ENCODE data around the gene ALOX15B.

ALOX15B gene

DNA sequence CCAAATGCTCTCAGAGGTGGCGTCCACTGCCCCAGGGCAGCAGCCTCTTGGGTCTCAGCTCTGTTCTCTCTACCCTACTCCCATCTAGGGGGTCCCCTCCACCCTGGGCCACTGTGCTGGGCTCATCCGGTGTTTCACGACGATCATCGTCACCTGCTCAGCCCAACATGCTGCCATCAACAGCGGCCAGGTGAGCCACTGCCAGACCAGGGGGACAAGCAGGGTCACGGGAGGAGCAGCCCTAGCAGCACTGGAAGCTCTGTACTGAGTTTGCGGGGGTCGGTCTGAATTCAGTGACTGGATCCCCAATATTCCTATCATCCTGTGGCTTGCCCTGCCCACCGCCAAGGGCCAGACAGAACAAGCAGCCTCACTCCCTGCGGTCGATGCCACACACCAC, 32.6 kb downstream of the ALOX15B start:
- TF ChIP-seq, protein P1, sequence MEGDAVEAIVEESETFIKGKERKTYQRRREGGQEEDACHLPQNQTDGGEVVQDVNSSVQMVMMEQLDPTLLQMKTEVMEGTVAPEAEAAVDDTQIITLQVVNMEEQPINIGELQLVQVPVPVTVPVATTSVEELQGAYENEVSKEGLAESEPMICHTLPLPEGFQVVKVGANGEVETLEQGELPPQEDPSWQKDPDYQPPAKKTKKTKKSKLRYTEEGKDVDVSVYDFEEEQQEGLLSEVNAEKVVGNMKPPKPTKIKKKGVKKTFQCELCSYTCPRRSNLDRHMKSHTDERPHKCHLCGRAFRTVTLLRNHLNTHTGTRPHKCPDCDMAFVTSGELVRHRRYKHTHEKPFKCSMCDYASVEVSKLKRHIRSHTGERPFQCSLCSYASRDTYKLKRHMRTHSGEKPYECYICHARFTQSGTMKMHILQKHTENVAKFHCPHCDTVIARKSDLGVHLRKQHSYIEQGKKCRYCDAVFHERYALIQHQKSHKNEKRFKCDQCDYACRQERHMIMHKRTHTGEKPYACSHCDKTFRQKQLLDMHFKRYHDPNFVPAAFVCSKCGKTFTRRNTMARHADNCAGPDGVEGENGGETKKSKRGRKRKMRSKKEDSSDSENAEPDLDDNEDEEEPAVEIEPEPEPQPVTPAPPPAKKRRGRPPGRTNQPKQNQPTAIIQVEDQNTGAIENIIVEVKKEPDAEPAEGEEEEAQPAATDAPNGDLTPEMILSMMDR (IDR thresholded peaks at IDR 0.05; ENCODE audit: insufficient read depth, low read length, poor library complexity, severe bottlenecking) = no peak
- Histone ChIP-seq H3K4me3 (replicated peaks; ENCODE audit: low read depth, low read length) (no peak overlapping the region), H3K36me3 (ENCODE audit: control insufficient read depth, insufficient read depth, low read length) (no peaks in the 10 kb centered on the region), H3K27me3 (replicated peaks; ENCODE audit: control insufficient read depth, insufficient read depth, low read length) (no peaks in the 10 kb centered on the region; the same call in none of the 2 replicates)
- DNase-seq (ENCODE audit: extremely low read depth, insufficient read length) = no peak

DNA sequence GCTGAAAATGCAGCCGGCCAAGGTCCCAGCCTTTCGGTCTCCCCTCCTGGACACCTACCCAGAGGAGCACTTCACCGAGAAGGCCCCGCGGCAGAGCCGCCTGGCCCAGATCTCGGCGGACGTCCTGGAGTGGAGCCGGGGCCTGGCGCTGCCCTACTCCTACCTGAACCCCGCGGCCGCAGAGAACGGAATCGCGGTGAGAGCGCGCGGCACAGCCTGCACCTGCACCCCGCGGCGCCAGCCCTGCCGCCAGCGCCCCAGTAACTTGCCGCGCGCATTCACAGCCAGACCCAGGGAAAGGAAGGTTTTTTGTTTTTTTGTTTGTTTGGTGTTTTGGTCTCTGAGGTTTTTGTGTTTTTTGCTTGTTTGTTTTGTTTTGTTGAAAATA, 33.5 kb downstream of the ALOX15B start:
- H3K36me3 ChIP-seq (ENCODE audit: control insufficient read depth, insufficient read depth, low read length) = no peaks in the 10 kb centered on the region
- TF ChIP-seq, protein P1 (IDR thresholded peaks at IDR 0.05; ENCODE audit: insufficient read depth, low read length, poor library complexity, severe bottlenecking) = no peak
- H3K4me3 ChIP-seq (replicated peaks; ENCODE audit: low read depth, low read length) = no peak overlapping the region
- H3K27me3 ChIP-seq (replicated peaks; ENCODE audit: control insufficient read depth, insufficient read depth, low read length) = no peaks in the 10 kb centered on the region; the same call in none of the 2 replicates
- no peak for DNase-seq (ENCODE audit: extremely low read depth, insufficient read length)

DNA sequence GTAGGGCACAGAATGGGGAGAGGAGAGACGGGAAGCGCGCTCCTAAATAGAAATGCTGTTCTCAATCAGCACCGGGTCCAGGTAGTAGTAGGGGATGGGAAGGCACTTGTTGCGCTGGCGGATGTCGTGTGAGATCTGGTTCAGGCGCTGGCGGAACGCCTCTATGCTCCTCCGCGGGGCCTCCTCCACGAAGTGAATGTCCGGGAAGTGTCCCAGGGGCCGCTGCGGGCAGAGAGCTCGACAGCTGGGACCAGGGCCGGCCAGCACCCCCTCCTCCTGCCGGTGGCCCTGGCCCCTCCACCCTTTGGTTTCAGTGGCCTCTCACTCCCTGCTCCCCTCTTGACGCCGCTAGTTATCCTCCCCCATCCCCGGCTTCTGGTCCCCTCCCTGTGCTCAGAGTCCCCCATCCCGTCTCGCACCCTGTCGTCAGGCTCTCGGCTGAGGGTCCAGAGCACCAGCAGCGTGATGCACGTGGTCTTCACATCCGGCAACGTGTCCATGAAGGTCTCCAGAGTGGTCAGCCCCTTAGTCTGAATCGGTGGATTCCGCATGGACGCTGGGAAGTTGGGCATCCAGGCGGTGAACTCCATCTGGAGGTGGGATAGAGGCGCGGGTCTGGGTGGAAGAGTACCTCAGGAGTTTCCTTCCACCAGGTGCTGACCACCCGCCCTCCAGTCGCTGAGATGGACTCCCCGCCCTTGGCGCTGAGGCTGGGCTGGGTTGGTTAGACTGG, 34.0 kb downstream of the ALOX15B start:
- peaks cover 4% of the 10 kb centered on the region for H3K27me3 ChIP-seq (replicated peaks; ENCODE audit: control insufficient read depth, insufficient read depth, low read length)
- TF ChIP-seq, protein P1 (IDR thresholded peaks at IDR 0.05; ENCODE audit: insufficient read depth, low read length, poor library complexity, severe bottlenecking) = no peak
- no peak overlapping the region for H3K4me3 ChIP-seq (replicated peaks; ENCODE audit: low read depth, low read length)
- DNase-seq (ENCODE audit: extremely low read depth, insufficient read length) = no peak
- no peaks in the 10 kb centered on the region for H3K36me3 ChIP-seq (ENCODE audit: control insufficient read depth, insufficient read depth, low read length)

DNA sequence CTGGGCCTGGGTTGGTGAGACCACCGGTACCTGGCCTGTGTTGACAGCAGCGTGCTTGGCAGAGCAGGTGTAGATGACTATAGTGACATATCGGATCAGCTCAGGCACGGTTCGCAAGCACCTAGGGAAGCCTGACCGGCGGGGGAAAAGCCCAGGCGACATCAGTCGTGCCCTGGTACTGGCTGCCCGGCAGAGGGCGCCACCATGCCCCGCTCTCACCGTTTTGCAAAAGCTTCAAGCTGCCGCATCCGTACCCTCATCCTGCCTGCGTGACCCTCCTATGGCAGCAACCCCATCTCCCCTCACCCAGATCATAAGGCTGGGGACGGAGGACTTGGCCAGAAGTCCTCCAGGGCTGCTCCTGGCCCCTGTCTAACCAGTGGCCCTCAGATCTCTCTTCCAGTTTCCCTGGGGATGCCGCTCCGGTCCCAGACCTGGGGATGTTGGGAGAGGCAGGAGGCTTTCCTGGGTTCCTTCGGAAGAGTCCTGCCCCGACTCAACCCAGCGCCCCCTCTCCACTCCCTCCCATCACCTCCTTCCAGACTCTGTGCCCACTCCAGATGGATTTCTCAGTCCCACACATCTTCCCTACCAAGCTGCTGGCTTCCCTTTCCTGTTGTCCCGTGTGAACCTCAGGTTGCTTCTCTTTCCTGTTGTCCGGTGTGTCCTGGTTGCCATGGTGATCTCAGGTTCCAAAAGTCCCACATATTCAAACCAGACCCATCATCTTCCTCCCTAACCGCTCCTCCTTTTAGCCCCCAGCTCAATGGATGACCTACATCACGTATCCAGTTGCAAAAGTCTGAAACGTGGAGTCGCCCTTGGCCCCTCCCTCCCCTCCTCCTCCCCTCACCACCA, 35.0 kb downstream of the ALOX15B start:
- DNase-seq (ENCODE audit: extremely low read depth, insufficient read length) = peak; percentile 72
- peaks cover 4% of the 10 kb centered on the region for H3K27me3 ChIP-seq (replicated peaks; ENCODE audit: control insufficient read depth, insufficient read depth, low read length)
- no peak overlapping the region for H3K4me3 ChIP-seq (replicated peaks; ENCODE audit: low read depth, low read length)
- H3K36me3 ChIP-seq (ENCODE audit: control insufficient read depth, insufficient read depth, low read length) = no peaks in the 10 kb centered on the region
- TF ChIP-seq, protein P1 (IDR thresholded peaks at IDR 0.05; ENCODE audit: insufficient read depth, low read length, poor library complexity, severe bottlenecking) = peak; percentile 99

DNA sequence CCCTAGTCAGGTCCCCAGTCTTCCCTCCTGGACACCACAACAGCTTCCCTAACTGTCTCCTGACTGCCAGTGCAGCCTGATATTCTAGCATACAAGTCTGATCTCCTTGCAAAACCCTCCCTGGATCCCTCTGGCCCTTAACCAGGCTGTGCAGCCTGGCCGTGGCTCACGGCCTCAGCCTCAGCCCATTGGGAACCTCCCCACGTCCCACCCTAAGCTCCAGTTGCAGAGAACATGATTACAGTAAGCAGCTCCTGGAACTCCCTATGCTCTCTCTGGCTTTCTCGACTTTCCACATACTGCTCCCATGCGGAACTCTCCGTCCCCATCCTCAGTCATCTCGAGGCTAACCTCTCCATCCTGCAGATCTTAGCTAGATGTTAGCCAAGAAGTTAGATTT, 35.7 kb downstream of the ALOX15B start:
- H3K4me3 ChIP-seq (replicated peaks; ENCODE audit: low read depth, low read length) = no peak overlapping the region
- no peaks in the 10 kb centered on the region for H3K36me3 ChIP-seq (ENCODE audit: control insufficient read depth, insufficient read depth, low read length)
- no peak for DNase-seq (ENCODE audit: extremely low read depth, insufficient read length)
- TF ChIP-seq, protein P1 (IDR thresholded peaks at IDR 0.05; ENCODE audit: insufficient read depth, low read length, poor library complexity, severe bottlenecking) = no peak
- H3K27me3 ChIP-seq (replicated peaks; ENCODE audit: control insufficient read depth, insufficient read depth, low read length) = peaks cover 4% of the 10 kb centered on the region
